H1 (cell line): ENCODE measurements around the gene MAML1. TPM values are rescaled to one million over a fixed set of nuclear protein-coding genes. Genes with fewer than 3 reads are reported as not detected.

Source experiments
- RAD21 ChIP-seq, 2 experiments: IDR thresholded peaks in 1 of 2; conservative IDR thresholded peaks in 1 of 2; 2 replicates each; pipeline ENCODE4 v1.6.1; 2011; ENCODE audit warnings: low read depth in 2 of 2, low read length in 2 of 2, improper control_type of control experiment in 1 of 2, inconsistent platforms in 1 of 2, mild to moderate bottlenecking in 1 of 2, moderate library complexity in 1 of 2
- RNF2 ChIP-seq: fragments of 200-900, 300-1000 bp; sonication (generic); IDR thresholded peaks from 2 replicates; pipeline ENCODE4 v1.7.1; 2016; ENCODE audit warnings: borderline replicate concordance, low read depth, mild to moderate bottlenecking, antibody characterized with exemption, low read length; ENCODE audit not compliant: poor library complexity, severe bottlenecking; ENCODE audit errors: missing control alignments
- polyA plus RNA-seq, 7 experiments: library from polyadenylated mRNA; depleted of rRNA in 3 of 7; stranded (reverse) in 5 of 7; unstranded in 2 of 7; fragments of >200 nt in 5 of 7; fragments of 200-250 nt in 2 of 7; gene quantifications; 1 replicate in 5 of 7; 2 replicates in 1 of 7; 4 replicates in 1 of 7; pipeline versions ENCODE4 v1.2.1 to v1.2.3, GENCODE V29; 2011 to 2013; ENCODE audit warnings: missing spikeins in 2 of 7, mixed read lengths in 2 of 7
- total RNA-seq: library from RNA; stranded (reverse); fragmentation: NEBNext Ultra II Directional; extraction: Animal tissue kit (Norgen Biotek cat#: 25700); gene quantifications from 2 replicates; pipeline ENCODE4 v1.2.1, GENCODE V29; 2021

MAML1 gene
- total and polyA plus RNA-seq, 2 of the 8 experiments (the other 6 are each of a cell fraction or from before 2014, with no cell fraction given) = 17.1 to 41.9 TPM

GRCh38 chr5:179720222-179720621 lies 12.4 kb upstream of the MAML1 start (continued):
- TF ChIP-seq RNF2 (no peak), RAD21 (IDR thresholded peaks at IDR 0.05 in 1 of 2, conservative IDR thresholded peaks at IDR 0.05 in 1 of 2; ENCODE audit: low read depth in 2 of 2, low read length in 2 of 2) (no peak)
